ENCODE results near the gene PHF2.

- TF ChIP-seq POLR2A (IDR thresholded peaks at IDR 0.05) (no peak), CTCF (IDR thresholded peaks at IDR 0.05) (no peak), POLR2AphosphoS5 (IDR thresholded peaks at IDR 0.05) (no peak), EP300 (IDR thresholded peaks at IDR 0.05) (no peak)
Measured at GRCh38 chr9:93612796-93613154, 36.4 kb downstream of the PHF2 start.

Measured in suprapubic skin (tissue), 4 donors.